Hepatocyte (in vitro differentiated cells): Measurements from ENCODE around the gene NUP50.

Source experiments
- EZH2 ChIP-seq: fragments of 200-600 bp; sonication (generic); IDR thresholded peaks from 2 replicates; pipeline ENCODE4 v1.6.1; 2016; ENCODE audit warnings: antibody characterized with exemption, mild to moderate bottlenecking, borderline replicate concordance
- EZH2phosphoT487 ChIP-seq: fragments of 200-600 bp; sonication (generic); IDR thresholded peaks from one replicate; pipeline ENCODE4 v1.6.1; 2018; ENCODE audit warnings: antibody characterized with exemption, mild to moderate bottlenecking, low read depth, moderate library complexity; ENCODE audit not compliant: unreplicated experiment, severe bottlenecking
- TF ChIP-seq, protein P1 (sequence below): fragments of 200-600 bp; sonication (generic); IDR thresholded peaks from 2 replicates; pipeline ENCODE4 v1.5.1; 2016; ENCODE audit warnings: antibody characterized with exemption, mild to moderate bottlenecking; ENCODE audit not compliant: poor library complexity

DNA sequence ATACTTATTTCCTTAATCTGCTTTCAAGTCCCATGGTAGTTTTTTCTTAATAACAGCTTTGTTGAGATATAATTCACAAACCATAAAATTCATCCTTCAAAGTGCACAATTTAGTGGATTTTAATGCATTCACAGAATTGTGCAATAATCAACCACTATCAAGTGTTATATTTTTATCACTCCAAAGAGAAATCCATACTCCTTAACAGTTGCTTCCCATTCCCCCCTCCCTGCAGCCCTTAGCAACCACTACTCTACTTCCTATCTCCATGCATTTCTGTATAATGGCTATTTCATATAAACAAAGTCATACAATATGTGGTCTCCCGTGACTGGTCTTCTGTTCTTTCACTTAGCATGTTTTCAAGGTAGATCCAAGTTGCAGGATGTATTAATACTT is 18.8 kb upstream of the NUP50 start:
- TF ChIP-seq, protein P1, sequence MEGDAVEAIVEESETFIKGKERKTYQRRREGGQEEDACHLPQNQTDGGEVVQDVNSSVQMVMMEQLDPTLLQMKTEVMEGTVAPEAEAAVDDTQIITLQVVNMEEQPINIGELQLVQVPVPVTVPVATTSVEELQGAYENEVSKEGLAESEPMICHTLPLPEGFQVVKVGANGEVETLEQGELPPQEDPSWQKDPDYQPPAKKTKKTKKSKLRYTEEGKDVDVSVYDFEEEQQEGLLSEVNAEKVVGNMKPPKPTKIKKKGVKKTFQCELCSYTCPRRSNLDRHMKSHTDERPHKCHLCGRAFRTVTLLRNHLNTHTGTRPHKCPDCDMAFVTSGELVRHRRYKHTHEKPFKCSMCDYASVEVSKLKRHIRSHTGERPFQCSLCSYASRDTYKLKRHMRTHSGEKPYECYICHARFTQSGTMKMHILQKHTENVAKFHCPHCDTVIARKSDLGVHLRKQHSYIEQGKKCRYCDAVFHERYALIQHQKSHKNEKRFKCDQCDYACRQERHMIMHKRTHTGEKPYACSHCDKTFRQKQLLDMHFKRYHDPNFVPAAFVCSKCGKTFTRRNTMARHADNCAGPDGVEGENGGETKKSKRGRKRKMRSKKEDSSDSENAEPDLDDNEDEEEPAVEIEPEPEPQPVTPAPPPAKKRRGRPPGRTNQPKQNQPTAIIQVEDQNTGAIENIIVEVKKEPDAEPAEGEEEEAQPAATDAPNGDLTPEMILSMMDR: no peak
- no peak for TF ChIP-seq EZH2
- TF ChIP-seq EZH2phosphoT487: no peak
